Activated CD4-positive, alpha-beta T cell treated with anti-CD3 and anti-CD28 coated beads, Interleukin-2, amount 10 ng/mL, durations not matched to agents 7 days and 5 days (primary cell): Measurements from ENCODE around the gene CEP128. TPM values are rescaled to one million over a fixed set of nuclear protein-coding genes. Genes with fewer than 3 reads are reported as not detected.

Experiments
- CTCF ChIA-PET: fragments of 350-600 bp; sonication (Branson Sonifier 250); formaldehyde crosslinking; loops from one replicate; lab custom pipeline; 2021; ENCODE audit warnings: antibody characterized with exemption; lab: Charles Lee
- POLR2A ChIA-PET: fragments of 350-600 bp; sonication (Branson Sonifier 250); formaldehyde crosslinking; loops from one replicate; lab custom pipeline; 2021; ENCODE audit warnings: antibody characterized with exemption; lab: Charles Lee
- DNase-seq: peaks from one replicate; pipeline ENCODE4 v3.0.0-alpha.2; 2020
- H3K27ac Mint-ChIP-seq: one replicate; pipeline ENCODE4 v1.8.0; 2021; ENCODE audit warnings: mild to moderate bottlenecking, moderate library complexity, mixed read lengths
- H3K27me3 Mint-ChIP-seq: one replicate; pipeline ENCODE4 v1.8.0; 2021; ENCODE audit warnings: mixed read lengths
- H3K36me3 Mint-ChIP-seq: one replicate; pipeline ENCODE4 v1.8.0; 2021; ENCODE audit warnings: low read depth, mixed read lengths
- H3K4me1 Mint-ChIP-seq: one replicate; pipeline ENCODE4 v1.8.0; 2021; ENCODE audit warnings: mixed read lengths
- H3K4me3 Mint-ChIP-seq: one replicate; pipeline ENCODE4 v1.8.0; 2021; ENCODE audit warnings: mild to moderate bottlenecking, moderate library complexity, mixed read lengths
- H3K9me3 Mint-ChIP-seq: one replicate; pipeline ENCODE4 v1.8.0; 2021; ENCODE audit warnings: mixed read lengths
- total RNA-seq, 2 experiments: library from RNA; stranded (reverse); gene quantifications; one replicate each; pipeline ENCODE4 v1.2.3, GENCODE V29; 2021

CEP128 gene
- total RNA-seq, 2 experiments from 2014 or later = 27.4 to 35.8 TPM

GRCh38 chr14:80535171-80535570 is 406.4 kb downstream of the CEP128 start:
- Mint-ChIP-seq H3K27me3 (no peaks in the 10 kb centered on the region), H3K36me3 (no peaks in the 10 kb centered on the region), H3K4me3 (no peak overlapping the region), H3K9me3 (peaks cover 5% of the 10 kb centered on the region), H3K4me1 (no peaks in the 10 kb centered on the region), H3K27ac (no peak overlapping the region)
- DNase-seq = no peak
- CTCF ChIA-PET = no interaction called here
- POLR2A ChIA-PET = no interaction called here

- Mint-ChIP-seq H3K4me1 (peaks cover 5% of the 10 kb centered on the region), H3K36me3 (peaks cover 17% of the 10 kb centered on the region), H3K9me3 (peaks cover 3% of the 10 kb centered on the region), H3K4me3 (no peak overlapping the region), H3K27ac (no peak overlapping the region), H3K27me3 (no peaks in the 10 kb centered on the region)
- POLR2A ChIA-PET = no interaction called here
- DNase-seq = no peak
- CTCF ChIA-PET = no interaction called here
Observed at GRCh38 chr14:80523518-80524117, 417.9 kb downstream of the CEP128 start.

- CTCF ChIA-PET = no interaction called here
- Mint-ChIP-seq H3K4me1 (peaks cover 5% of the 10 kb centered on the region), H3K27ac (no peak overlapping the region), H3K36me3 (peaks cover 17% of the 10 kb centered on the region), H3K27me3 (no peaks in the 10 kb centered on the region), H3K9me3 (peaks cover 3% of the 10 kb centered on the region), H3K4me3 (no peak overlapping the region)
- DNase-seq = no peak
- POLR2A ChIA-PET = no interaction called here
Observed at GRCh38 chr14:80522936-80523335, 418.6 kb downstream of the CEP128 start.

- Mint-ChIP-seq H3K36me3 (peaks cover 17% of the 10 kb centered on the region), H3K9me3 (peaks cover 3% of the 10 kb centered on the region), H3K4me1 (peaks cover 5% of the 10 kb centered on the region), H3K27ac (no peak overlapping the region), H3K4me3 (no peak overlapping the region), H3K27me3 (no peaks in the 10 kb centered on the region)
- CTCF ChIA-PET = no interaction called here
- POLR2A ChIA-PET = no interaction called here
- DNase-seq = no peak
Observed at GRCh38 chr14:80522411-80522810, 419.1 kb downstream of the CEP128 start.

GRCh38 chr14:80521456-80521855 is 420.1 kb downstream of the CEP128 start:
- Mint-ChIP-seq H3K27me3 (no peaks in the 10 kb centered on the region), H3K9me3 (peaks cover 7% of the 10 kb centered on the region), H3K4me1 (peaks cover 5% of the 10 kb centered on the region), H3K27ac (no peak overlapping the region), H3K36me3 (peaks cover 22% of the 10 kb centered on the region), H3K4me3 (no peak overlapping the region)
- ChIA-PET CTCF (no interaction called here), POLR2A (interaction anchor here (0.6 kb wide), 1 partner anchor 12 kb away, joined by 3 read pairs; no protein-coding TSS in a partner anchor)
- no peak for DNase-seq

- no peak overlapping the region for H3K27ac Mint-ChIP-seq
- H3K4me1 Mint-ChIP-seq = peaks cover 1% of the 10 kb centered on the region
- ChIA-PET POLR2A (no interaction called here), CTCF (interaction anchor here (0.5 kb wide), 1 partner anchor 94 kb away, joined by 5 read pairs; no protein-coding TSS in a partner anchor)
- H3K9me3 Mint-ChIP-seq = peaks cover 13% of the 10 kb centered on the region
- DNase-seq = no peak
- H3K36me3 Mint-ChIP-seq = peaks cover 26% of the 10 kb centered on the region
- H3K4me3 Mint-ChIP-seq = no peak overlapping the region
- H3K27me3 Mint-ChIP-seq = no peaks in the 10 kb centered on the region
Observed at GRCh38 chr14:80519002-80519401, 422.5 kb downstream of the CEP128 start.

GRCh38 chr14:80518173-80518572 is 423.4 kb downstream of the CEP128 start:
- Mint-ChIP-seq H3K9me3 (peaks cover 19% of the 10 kb centered on the region), H3K36me3 (peaks cover 20% of the 10 kb centered on the region), H3K4me1 (no peaks in the 10 kb centered on the region), H3K4me3 (no peak overlapping the region), H3K27me3 (no peaks in the 10 kb centered on the region), H3K27ac (no peak overlapping the region)
- ChIA-PET POLR2A (no interaction called here), CTCF (no interaction called here)
- no peak for DNase-seq

- Mint-ChIP-seq H3K27ac (no peak overlapping the region), H3K27me3 (no peaks in the 10 kb centered on the region), H3K9me3 (no peaks in the 10 kb centered on the region), H3K36me3 (peaks cover 6% of the 10 kb centered on the region), H3K4me3 (no peak overlapping the region), H3K4me1 (no peaks in the 10 kb centered on the region)
- ChIA-PET POLR2A (no interaction called here), CTCF (interaction anchor here (1.4 kb wide), 1 partner anchor 14 kb away, joined by 4 read pairs; no protein-coding TSS in a partner anchor)
- no peak for DNase-seq
Observed at GRCh38 chr14:80507292-80507869, 434.2 kb downstream of the CEP128 start.

- ChIA-PET CTCF (no interaction called here), POLR2A (no interaction called here)
- Mint-ChIP-seq H3K9me3 (no peaks in the 10 kb centered on the region), H3K27me3 (no peaks in the 10 kb centered on the region), H3K4me1 (no peaks in the 10 kb centered on the region), H3K4me3 (no peak overlapping the region), H3K27ac (no peak overlapping the region), H3K36me3 (peaks cover 8% of the 10 kb centered on the region)
- no peak for DNase-seq
Observed at GRCh38 chr14:80504781-80505180, 436.8 kb downstream of the CEP128 start.

GRCh38 chr14:80498533-80498932 is 443.0 kb downstream of the CEP128 start:
- Mint-ChIP-seq H3K9me3 (no peaks in the 10 kb centered on the region), H3K4me1 (no peaks in the 10 kb centered on the region), H3K4me3 (no peak overlapping the region), H3K27me3 (no peaks in the 10 kb centered on the region), H3K27ac (no peak overlapping the region), H3K36me3 (peaks cover 4% of the 10 kb centered on the region)
- ChIA-PET POLR2A (no interaction called here), CTCF (no interaction called here)
- no peak for DNase-seq

GRCh38 chr14:80496090-80496489 is 445.4 kb downstream of the CEP128 start:
- Mint-ChIP-seq H3K27ac (no peak overlapping the region), H3K36me3 (no peaks in the 10 kb centered on the region), H3K4me3 (no peak overlapping the region), H3K9me3 (no peaks in the 10 kb centered on the region), H3K27me3 (no peaks in the 10 kb centered on the region), H3K4me1 (peaks cover 7% of the 10 kb centered on the region)
- POLR2A ChIA-PET = no interaction called here
- no peak for DNase-seq
- CTCF ChIA-PET = no interaction called here

GRCh38 chr14:80494769-80495168 is 446.8 kb downstream of the CEP128 start:
- Mint-ChIP-seq H3K27me3 (no peaks in the 10 kb centered on the region), H3K4me1 (peaks cover 10% of the 10 kb centered on the region), H3K9me3 (no peaks in the 10 kb centered on the region), H3K27ac (no peak overlapping the region), H3K36me3 (no peaks in the 10 kb centered on the region), H3K4me3 (no peak overlapping the region)
- no peak for DNase-seq
- ChIA-PET CTCF (no interaction called here), POLR2A (no interaction called here)

- ChIA-PET POLR2A (no interaction called here), CTCF (interaction anchor here (1.0 kb wide), 1 partner anchor 13 kb away, joined by 4 read pairs; no protein-coding TSS in a partner anchor)
- Mint-ChIP-seq H3K27ac (no peak overlapping the region), H3K9me3 (no peaks in the 10 kb centered on the region), H3K27me3 (no peaks in the 10 kb centered on the region), H3K4me1 (peaks cover 10% of the 10 kb centered on the region), H3K4me3 (no peak overlapping the region), H3K36me3 (no peaks in the 10 kb centered on the region)
- DNase-seq = no peak
Observed at GRCh38 chr14:80493620-80494019, 447.9 kb downstream of the CEP128 start.
